ENCODE results near the gene PLAGL1.
A peak's percentile ranks its signal among the peaks of the same experiment; 100 is the strongest.

PLAGL1 gene

GRCh38 chr6:143964674-143965081 is 43.4 kb downstream of the PLAGL1 start:
- DNase-seq: no peak

GRCh38 chr6:143963158-143963919 is 44.7 kb downstream of the PLAGL1 start:
- no peak for DNase-seq

- no peak for DNase-seq
Measured at GRCh38 chr6:143961886-143962878, 45.9 kb downstream of the PLAGL1 start.

- no peak for DNase-seq
Measured at GRCh38 chr6:143961066-143961465, 47.0 kb downstream of the PLAGL1 start.

GRCh38 chr6:143959927-143960326 is 48.1 kb downstream of the PLAGL1 start:
- DNase-seq: no peak

GRCh38 chr6:143958839-143959399 is 49.1 kb downstream of the PLAGL1 start:
- no peak for DNase-seq

DNA sequence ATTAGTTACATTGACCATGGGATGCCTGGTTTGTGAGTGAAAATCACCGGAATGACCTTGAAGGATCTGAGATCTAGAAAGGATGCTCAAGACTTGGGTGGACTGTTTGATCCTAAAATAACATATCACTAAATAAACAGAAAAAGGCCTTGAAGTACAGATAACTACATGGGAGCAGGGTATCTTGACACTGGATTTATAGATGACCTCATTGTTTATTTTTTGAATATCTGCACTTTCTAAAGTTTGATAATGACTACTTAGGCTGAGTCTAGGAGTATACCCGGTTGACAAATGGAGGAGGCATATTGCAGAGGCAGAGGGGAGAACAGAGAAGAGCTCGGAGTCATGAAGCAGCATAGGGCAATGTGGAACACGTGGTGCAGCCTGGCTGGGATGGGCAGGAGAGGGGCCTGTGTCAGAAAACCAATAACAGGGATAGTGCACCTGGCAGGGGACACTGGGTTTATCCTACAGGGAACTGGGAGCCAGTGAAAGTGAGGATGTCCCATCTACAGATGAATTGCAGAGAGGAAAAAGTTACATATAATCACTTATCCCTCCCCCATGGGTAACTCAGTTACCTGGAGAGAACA is 50.3 kb downstream of the PLAGL1 start:
- no peak for DNase-seq

DNA sequence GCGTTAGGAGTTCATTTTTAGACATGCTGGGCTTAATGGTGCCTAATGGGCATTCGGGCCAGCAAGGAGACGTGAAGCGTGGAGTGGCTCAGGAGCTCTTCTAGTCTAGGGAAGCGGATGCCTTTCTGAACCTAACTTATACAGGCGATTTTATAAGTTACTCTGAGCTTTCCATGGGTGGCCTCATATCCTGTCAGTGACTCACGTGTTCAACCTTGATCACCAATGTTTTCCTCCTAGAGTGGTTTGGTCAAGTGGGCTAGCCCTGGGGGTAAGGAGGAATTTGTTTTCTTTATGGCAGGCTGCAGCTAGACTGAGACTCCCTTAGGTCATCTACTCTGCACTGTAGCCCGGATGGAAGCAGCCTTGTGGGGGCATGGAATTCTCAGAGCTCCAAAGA is 52.1 kb downstream of the PLAGL1 start:
- no peak for DNase-seq

DNA sequence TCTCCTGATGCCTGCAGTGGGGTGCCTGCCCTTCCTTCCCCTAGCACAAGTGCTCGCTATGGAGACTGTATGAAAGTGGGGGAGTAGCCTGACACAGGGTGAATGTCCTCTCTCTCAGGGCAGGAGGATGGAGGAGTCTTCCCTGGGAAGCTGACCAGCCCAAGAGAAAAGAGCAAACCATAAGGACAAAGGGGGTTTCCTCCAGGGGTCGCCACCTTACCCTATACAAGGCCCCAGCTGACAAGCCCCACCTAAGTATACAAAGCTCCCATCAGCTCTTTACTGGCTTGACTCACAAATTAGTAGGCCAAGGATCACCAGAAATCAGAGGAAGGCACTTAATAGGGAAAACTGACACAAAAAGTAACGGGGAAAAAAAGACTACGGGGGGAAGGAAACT is 54.1 kb downstream of the PLAGL1 start:
- no peak for DNase-seq

- DNase-seq: no peak
Measured at GRCh38 chr6:143952947-143953701, 54.9 kb downstream of the PLAGL1 start.

- DNase-seq: no peak
Measured at GRCh38 chr6:143952060-143952778, 55.8 kb downstream of the PLAGL1 start.

GRCh38 chr6:143950875-143951274 is 57.2 kb downstream of the PLAGL1 start:
- no peak for DNase-seq

GRCh38 chr6:143949962-143950361 is 58.1 kb downstream of the PLAGL1 start:
- DNase-seq: no peak

- DNase-seq: no peak
Measured at GRCh38 chr6:143949535-143949934, 58.5 kb downstream of the PLAGL1 start.

DNA sequence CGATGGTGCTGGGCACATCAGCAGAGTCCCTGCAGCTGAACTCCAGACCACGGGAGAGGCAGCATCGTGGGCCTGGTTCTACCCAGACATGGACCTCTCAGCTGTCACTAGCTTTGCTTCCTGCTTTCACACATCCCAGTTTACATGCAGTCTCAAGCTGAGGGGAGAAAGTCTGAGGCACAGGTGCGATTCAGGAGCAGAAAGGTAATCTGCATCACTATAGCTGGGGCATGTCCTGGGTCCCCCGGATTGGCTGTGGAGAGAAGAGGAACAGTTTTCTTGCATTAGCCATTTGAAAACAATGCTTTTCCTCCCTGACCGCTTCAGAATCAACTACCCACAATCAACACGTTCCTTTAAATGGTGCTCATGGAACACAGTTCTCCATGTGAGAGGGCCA is 59.9 kb downstream of the PLAGL1 start:
- DNase-seq: no peak

GRCh38 chr6:143941852-143942627 is 66.0 kb downstream of the PLAGL1 start:
- DNase-seq: peak; percentile 64

DNA sequence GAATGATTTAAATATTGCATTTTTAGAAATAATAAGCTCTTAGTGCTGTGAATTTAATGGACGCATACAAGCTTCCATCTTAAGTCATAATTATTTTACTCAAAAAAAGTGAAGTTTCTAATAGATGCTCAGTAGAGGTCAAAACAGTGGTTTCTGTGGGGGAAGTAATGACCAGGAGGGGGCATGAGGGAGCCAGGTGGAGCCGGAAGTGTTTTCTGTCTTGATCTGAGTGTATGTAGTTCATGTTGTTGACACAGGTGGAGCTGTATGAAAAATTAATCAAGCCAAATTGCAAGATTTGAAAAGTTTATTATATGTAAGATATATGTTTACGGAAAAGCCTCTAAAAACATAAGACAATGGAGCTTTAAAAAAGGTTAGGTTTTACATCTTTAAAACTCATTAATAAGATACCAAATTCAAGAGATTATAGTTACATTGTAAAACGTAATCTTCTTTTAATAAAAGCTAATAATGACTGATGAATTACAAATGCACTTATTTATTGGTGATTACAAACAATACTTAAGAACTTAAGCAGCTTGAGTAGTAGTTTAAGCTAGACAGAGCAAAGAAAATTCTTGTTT is 68.0 kb downstream of the PLAGL1 start:
- peak; percentile 36 for DNase-seq

DNA sequence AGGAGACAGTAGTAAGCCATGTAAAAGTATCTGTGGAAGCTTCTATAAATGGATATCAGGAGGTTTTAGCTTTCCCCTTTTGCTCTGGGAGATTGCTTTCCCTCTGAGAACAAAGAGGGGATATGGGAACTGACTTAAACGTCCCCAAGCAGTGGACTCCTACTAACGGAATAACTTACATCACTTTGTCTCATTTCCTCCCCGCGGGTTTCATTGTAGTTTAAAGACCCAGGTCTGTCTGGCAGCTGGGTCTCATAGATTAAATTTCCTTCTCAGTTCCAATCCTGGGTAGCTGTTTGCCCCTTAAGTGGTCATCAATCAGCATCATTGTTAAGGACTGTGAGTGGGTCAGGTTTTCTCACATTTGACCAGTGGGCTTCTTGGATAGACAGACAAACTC is 68.7 kb downstream of the PLAGL1 start:
- DNase-seq: no peak

DNA sequence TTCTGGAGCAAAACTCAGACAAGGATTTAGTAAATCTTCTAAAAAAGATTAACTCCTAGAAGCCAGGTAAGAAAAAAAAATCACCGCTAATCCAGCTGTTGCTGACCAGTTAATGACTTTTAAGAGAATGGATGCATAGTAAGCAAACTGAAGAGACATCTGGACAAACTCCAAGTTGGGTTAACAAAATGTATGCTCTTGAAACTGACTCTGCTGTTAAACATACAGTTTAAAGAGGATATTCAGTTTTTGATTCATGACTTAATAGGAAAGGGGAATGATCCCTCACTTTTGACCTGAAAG is 70.4 kb downstream of the PLAGL1 start:
- no peak for DNase-seq

DNA sequence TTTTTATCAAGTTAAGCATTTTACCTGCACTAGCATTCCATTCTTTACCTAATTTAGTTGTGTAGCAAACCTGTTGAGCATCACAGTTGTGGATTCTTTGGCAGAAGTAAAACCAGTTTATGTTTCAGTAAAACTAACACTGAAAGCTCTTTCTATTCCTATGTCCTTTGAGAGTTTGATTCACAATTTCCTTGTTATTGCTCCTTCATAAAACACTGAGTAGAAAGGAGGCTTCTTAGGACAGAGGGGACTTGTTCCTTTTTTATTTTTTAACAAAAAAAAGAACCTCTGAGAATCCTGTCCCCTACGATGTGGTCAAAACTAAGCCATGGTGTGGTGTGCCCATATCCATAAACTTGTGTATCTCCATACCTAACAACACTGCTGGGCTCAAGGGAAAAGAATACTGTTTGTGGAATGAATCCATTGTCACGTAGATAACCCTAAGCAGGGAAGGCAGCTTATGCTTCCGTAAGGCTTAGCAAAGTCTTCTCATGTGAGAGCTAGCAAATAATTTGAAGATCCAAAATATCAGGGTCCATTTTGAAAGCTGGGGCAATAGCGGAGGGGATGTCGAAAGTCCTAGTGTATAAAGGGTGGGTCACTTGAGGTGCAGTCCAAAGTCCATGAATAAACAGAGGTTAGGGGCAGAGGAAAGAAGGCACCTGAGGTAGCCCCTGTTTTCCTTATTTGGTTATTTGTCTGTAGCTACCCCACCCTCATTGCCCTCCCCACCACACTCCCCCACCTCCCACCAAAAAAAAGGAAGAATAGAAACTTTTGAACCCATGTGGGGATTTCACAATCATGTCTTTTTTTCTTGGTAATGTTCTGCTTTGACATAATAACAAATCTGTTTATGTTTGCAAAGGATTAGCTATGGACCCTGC is 71.0 kb downstream of the PLAGL1 start:
- DNase-seq: no peak
